ENCODE measurements around the gene ARHGEF9. TPM values are rescaled to one million over a fixed set of nuclear protein-coding genes. Genes with fewer than 3 reads are reported as not detected.

ARHGEF9 gene
- total and polyA plus RNA-seq, 10 of the 15 experiments (the other 5 are each of a cell fraction or from before 2014, with no cell fraction given): 3.2 to 25.2 (median 14.3) TPM

DNA sequence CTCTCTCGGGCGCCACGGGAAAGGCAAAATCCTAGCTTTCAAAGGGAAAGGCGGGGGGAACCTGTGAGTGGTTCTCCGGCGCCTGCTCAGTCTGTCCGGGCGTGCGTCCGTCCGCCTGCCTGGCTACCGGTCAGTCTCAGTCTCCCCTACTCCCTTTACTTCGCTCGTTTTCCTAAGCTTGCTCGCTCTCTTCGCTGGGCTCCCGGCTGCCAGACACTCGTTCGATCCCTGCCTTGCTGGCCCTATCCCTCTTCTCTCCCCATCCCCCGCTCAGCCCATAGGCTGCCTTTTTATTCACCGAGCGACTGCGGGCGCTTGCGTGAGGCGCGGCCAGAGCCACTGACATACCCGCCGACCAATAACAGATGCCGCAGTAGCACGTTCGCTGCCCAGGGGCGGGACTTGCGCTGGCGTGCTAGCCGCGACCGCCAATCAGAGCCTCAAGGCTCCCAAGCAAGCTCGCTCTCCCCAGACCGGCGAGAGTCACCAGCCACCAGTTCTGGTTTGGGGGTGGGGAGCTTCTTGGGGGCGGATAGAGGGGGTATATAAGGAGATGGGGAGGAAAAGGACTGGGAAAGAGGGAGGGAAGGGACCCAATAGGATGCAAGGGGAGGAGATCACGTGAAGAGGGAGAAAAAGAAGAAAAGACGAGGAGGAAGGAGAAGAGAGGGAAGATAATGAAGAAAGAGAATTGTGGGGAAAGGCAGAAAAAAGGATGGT is 30.0 kb downstream of the ARHGEF9 start (continued):
- TF ChIP-seq, protein P1, sequence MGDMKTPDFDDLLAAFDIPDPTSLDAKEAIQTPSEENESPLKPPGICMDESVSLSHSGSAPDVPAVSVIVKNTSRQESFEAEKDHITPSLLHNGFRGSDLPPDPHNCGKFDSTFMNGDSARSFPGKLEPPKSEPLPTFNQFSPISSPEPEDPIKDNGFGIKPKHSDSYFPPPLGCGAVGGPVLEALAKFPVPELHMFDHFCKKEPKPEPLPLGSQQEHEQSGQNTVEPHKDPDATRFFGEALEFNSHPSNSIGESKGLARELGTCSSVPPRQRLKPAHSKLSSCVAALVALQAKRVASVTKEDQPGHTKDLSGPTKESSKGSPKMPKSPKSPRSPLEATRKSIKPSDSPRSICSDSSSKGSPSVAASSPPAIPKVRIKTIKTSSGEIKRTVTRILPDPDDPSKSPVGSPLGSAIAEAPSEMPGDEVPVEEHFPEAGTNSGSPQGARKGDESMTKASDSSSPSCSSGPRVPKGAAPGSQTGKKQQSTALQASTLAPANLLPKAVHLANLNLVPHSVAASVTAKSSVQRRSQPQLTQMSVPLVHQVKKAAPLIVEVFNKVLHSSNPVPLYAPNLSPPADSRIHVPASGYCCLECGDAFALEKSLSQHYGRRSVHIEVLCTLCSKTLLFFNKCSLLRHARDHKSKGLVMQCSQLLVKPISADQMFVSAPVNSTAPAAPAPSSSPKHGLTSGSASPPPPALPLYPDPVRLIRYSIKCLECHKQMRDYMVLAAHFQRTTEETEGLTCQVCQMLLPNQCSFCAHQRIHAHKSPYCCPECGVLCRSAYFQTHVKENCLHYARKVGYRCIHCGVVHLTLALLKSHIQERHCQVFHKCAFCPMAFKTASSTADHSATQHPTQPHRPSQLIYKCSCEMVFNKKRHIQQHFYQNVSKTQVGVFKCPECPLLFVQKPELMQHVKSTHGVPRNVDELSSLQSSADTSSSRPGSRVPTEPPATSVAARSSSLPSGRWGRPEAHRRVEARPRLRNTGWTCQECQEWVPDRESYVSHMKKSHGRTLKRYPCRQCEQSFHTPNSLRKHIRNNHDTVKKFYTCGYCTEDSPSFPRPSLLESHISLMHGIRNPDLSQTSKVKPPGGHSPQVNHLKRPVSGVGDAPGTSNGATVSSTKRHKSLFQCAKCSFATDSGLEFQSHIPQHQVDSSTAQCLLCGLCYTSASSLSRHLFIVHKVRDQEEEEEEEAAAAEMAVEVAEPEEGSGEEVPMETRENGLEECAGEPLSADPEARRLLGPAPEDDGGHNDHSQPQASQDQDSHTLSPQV (IDR thresholded peaks at IDR 0.05): no peak
- no peak for TF ChIP-seq HDAC6 (IDR thresholded peaks at IDR 0.05; ENCODE audit: unreplicated experiment)
- no peak for TF ChIP-seq PAX5 (IDR thresholded peaks at IDR 0.05; ENCODE audit: borderline replicate concordance, low read depth, low read length)
- TF ChIP-seq, protein P2, sequence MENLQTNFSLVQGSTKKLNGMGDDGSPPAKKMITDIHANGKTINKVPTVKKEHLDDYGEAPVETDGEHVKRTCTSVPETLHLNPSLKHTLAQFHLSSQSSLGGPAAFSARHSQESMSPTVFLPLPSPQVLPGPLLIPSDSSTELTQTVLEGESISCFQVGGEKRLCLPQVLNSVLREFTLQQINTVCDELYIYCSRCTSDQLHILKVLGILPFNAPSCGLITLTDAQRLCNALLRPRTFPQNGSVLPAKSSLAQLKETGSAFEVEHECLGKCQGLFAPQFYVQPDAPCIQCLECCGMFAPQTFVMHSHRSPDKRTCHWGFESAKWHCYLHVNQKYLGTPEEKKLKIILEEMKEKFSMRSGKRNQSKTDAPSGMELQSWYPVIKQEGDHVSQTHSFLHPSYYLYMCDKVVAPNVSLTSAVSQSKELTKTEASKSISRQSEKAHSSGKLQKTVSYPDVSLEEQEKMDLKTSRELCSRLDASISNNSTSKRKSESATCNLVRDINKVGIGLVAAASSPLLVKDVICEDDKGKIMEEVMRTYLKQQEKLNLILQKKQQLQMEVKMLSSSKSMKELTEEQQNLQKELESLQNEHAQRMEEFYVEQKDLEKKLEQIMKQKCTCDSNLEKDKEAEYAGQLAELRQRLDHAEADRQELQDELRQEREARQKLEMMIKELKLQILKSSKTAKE (IDR thresholded peaks at IDR 0.05; ENCODE audit: low read depth, poor library complexity, severe bottlenecking): no peak
- TF ChIP-seq NBN (IDR thresholded peaks at IDR 0.05): peak; percentile 72
- no peak for TF ChIP-seq LARP7 (IDR thresholded peaks at IDR 0.05)
- TF ChIP-seq MYC (IDR thresholded peaks at IDR 0.05; ENCODE audit: insufficient read depth, insufficient read length, insufficient replicate concordance, low read length, severe bottlenecking): no peak
- TF ChIP-seq TAF1 (IDR thresholded peaks at IDR 0.05; ENCODE audit: borderline replicate concordance, low read depth, low read length): peak; percentile 75; the same call in 1 of the 2 replicates
- TF ChIP-seq, protein P3, sequence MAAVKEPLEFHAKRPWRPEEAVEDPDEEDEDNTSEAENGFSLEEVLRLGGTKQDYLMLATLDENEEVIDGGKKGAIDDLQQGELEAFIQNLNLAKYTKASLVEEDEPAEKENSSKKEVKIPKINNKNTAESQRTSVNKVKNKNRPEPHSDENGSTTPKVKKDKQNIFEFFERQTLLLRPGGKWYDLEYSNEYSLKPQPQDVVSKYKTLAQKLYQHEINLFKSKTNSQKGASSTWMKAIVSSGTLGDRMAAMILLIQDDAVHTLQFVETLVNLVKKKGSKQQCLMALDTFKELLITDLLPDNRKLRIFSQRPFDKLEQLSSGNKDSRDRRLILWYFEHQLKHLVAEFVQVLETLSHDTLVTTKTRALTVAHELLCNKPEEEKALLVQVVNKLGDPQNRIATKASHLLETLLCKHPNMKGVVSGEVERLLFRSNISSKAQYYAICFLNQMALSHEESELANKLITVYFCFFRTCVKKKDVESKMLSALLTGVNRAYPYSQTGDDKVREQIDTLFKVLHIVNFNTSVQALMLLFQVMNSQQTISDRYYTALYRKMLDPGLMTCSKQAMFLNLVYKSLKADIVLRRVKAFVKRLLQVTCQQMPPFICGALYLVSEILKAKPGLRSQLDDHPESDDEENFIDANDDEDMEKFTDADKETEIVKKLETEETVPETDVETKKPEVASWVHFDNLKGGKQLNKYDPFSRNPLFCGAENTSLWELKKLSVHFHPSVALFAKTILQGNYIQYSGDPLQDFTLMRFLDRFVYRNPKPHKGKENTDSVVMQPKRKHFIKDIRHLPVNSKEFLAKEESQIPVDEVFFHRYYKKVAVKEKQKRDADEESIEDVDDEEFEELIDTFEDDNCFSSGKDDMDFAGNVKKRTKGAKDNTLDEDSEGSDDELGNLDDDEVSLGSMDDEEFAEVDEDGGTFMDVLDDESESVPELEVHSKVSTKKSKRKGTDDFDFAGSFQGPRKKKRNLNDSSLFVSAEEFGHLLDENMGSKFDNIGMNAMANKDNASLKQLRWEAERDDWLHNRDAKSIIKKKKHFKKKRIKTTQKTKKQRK (IDR thresholded peaks at IDR 0.05; ENCODE audit: low read depth, low read length): no peak
- TF ChIP-seq FOS (IDR thresholded peaks at IDR 0.05; ENCODE audit: borderline replicate concordance, extremely low read depth, insufficient read length): peak; percentile 23
- TF ChIP-seq, protein P4, sequence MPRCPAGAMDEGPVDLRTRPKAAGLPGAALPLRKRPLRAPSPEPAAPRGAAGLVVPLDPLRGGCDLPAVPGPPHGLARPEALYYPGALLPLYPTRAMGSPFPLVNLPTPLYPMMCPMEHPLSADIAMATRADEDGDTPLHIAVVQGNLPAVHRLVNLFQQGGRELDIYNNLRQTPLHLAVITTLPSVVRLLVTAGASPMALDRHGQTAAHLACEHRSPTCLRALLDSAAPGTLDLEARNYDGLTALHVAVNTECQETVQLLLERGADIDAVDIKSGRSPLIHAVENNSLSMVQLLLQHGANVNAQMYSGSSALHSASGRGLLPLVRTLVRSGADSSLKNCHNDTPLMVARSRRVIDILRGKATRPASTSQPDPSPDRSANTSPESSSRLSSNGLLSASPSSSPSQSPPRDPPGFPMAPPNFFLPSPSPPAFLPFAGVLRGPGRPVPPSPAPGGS (IDR thresholded peaks at IDR 0.05; ENCODE audit: borderline replicate concordance, insufficient read depth, low read depth, low read length, poor library complexity, severe bottlenecking): no peak
- no peak for TF ChIP-seq CEBPB (IDR thresholded peaks at IDR 0.05; ENCODE audit: borderline replicate concordance in 1 of 2, low read depth in 2 of 2, low read length in 2 of 2)
- no peak for TF ChIP-seq BMI1 (IDR thresholded peaks at IDR 0.05; ENCODE audit: borderline replicate concordance)
- TF ChIP-seq, protein P5, sequence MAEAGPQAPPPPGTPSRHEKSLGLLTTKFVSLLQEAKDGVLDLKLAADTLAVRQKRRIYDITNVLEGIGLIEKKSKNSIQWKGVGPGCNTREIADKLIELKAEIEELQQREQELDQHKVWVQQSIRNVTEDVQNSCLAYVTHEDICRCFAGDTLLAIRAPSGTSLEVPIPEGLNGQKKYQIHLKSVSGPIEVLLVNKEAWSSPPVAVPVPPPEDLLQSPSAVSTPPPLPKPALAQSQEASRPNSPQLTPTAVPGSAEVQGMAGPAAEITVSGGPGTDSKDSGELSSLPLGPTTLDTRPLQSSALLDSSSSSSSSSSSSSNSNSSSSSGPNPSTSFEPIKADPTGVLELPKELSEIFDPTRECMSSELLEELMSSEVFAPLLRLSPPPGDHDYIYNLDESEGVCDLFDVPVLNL (IDR thresholded peaks at IDR 0.05; ENCODE audit: low read depth, low read length): no peak
- no peak for TF ChIP-seq ZNF217 (IDR thresholded peaks at IDR 0.05)
- no peak for TF ChIP-seq BRCA1 (IDR thresholded peaks at IDR 0.05; ENCODE audit: low read depth, low read length)
- peak; percentile 89 for TF ChIP-seq POLR2A (IDR thresholded peaks at IDR 0.05; ENCODE audit: low read depth, low read length)
